Cardiac muscle cell (in vitro differentiated cells and primary cell): ENCODE results near the gene ZNF407. TPM values are rescaled to one million over a fixed set of nuclear protein-coding genes. Genes with fewer than 3 reads are reported as not detected.

Experiments used
- DNase-seq, 2 donors: peaks; one replicate each; pipeline versions ENCODE4 v3.0.0 to v3.0.0-alpha.2; 2010 to 2017; ENCODE audit warnings: low read depth in 1 of 2, low spot score in 1 of 2
- H3K27ac ChIP-seq: fragments of 200-600 bp; sonication (generic); 2 replicates; pipeline ENCODE4 v1.5.1; 2016
- H3K27me3 ChIP-seq: fragments of 200-600 bp; sonication (generic); 2 replicates; pipeline ENCODE4 v1.6.0; 2016; ENCODE audit warnings: control low read depth
- H3K36me3 ChIP-seq: fragments of 200-600 bp; sonication (generic); 2 replicates; pipeline ENCODE4 v1.5.1; 2016; ENCODE audit warnings: control low read depth
- H3K4me1 ChIP-seq: fragments of 200-600 bp; sonication (generic); 2 replicates; pipeline ENCODE4 v1.8.1; 2017; ENCODE audit warnings: low read depth, mild to moderate bottlenecking, mixed run types
- H3K4me3 ChIP-seq: fragments of 200-600 bp; sonication (generic); 2 replicates; pipeline ENCODE4 v1.5.1; 2016; ENCODE audit warnings: mild to moderate bottlenecking
- H3K9me3 ChIP-seq: fragments of 200-600 bp; sonication (generic); 2 replicates; pipeline ENCODE4 v1.5.1; 2017; ENCODE audit warnings: low read depth, mild to moderate bottlenecking, control low read depth
- polyA plus RNA-seq: library from polyadenylated mRNA; unstranded; fragments of >200 nt; fragmentation: Nextera tagmentation; extraction: Ambion mirVana; gene quantifications from 2 replicates; pipeline ENCODE4 v1.2.1, GENCODE V29; 2016
- total RNA-seq: library from RNA; depleted of rRNA; stranded (reverse); fragments of >200 nt; gene quantifications from 2 replicates; pipeline ENCODE4 v1.2.3, GENCODE V29; 2016
- TF ChIP-seq, protein P1 (sequence below): IDR thresholded peaks from 2 replicates; pipeline ENCODE4 v1.5.1; 2012; ENCODE audit warnings: low read depth, mild to moderate bottlenecking, low read length

ZNF407 gene
- total and polyA plus RNA-seq, 2 experiments from 2014 or later: 4.6 to 8.0 TPM

GRCh38 chr18:75107931-75108276 lies 510.2 kb downstream of the ZNF407 start:
- Histone ChIP-seq H3K27me3 (no peaks in the 10 kb centered on the region), H3K4me3 (no peak overlapping the region)
- no peak for DNase-seq

DNA sequence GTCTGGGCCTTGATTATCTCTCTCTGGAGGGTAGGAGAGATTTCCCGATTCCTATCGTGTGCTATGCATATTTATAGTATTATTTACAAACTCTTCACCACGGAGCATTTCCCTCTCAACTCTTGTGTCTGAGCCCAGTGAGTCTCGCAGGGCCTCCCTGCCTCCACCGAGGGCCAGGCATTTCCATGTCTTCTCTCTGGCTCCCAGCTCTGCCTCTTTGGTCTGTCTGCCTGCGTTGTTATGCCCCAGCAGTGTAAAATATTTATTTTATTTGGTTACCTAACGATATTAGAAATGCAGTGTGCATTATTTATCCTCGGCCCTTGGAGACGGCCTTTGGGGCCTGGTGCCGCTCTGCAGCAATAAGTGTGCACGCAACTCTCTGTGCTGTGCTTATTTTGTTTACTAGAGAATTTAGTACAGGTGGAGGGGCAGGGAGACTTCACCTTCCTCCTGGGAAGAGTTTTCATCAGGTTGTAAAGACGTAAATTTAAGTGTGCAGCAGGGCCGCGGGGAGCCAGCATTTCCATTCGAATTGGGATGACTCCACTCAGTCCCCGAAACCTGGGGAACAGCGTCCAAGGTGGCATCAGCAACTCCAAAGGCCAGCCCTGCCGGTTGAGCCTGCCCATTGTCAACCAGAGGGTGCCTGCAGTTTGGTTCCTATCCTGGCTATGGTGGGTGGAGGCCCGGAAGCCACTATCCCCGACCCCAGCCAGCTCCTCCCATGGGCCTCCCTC lies 511.1 kb downstream of the ZNF407 start:
- TF ChIP-seq, protein P1, sequence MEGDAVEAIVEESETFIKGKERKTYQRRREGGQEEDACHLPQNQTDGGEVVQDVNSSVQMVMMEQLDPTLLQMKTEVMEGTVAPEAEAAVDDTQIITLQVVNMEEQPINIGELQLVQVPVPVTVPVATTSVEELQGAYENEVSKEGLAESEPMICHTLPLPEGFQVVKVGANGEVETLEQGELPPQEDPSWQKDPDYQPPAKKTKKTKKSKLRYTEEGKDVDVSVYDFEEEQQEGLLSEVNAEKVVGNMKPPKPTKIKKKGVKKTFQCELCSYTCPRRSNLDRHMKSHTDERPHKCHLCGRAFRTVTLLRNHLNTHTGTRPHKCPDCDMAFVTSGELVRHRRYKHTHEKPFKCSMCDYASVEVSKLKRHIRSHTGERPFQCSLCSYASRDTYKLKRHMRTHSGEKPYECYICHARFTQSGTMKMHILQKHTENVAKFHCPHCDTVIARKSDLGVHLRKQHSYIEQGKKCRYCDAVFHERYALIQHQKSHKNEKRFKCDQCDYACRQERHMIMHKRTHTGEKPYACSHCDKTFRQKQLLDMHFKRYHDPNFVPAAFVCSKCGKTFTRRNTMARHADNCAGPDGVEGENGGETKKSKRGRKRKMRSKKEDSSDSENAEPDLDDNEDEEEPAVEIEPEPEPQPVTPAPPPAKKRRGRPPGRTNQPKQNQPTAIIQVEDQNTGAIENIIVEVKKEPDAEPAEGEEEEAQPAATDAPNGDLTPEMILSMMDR: no peak
- H3K4me3 ChIP-seq: no peak overlapping the region
- no peak for DNase-seq
- H3K36me3 ChIP-seq: no peaks in the 10 kb centered on the region
- peaks cover 2% of the 10 kb centered on the region for H3K4me1 ChIP-seq
- no peaks in the 10 kb centered on the region for H3K27me3 ChIP-seq
- no peak overlapping the region for H3K27ac ChIP-seq
- H3K9me3 ChIP-seq: no peaks in the 10 kb centered on the region

More at GRCh38 chr18:75107931-75108276, 510.2 kb downstream of the ZNF407 start:
- H3K4me1 ChIP-seq: peaks cover 2% of the 10 kb centered on the region
- H3K36me3 ChIP-seq: no peaks in the 10 kb centered on the region
- TF ChIP-seq, protein P1: no peak
- H3K27ac ChIP-seq: no peak overlapping the region
- no peaks in the 10 kb centered on the region for H3K9me3 ChIP-seq

GRCh38 chr18:75109319-75109691 lies 511.6 kb downstream of the ZNF407 start:
- Histone ChIP-seq H3K27ac (no peak overlapping the region), H3K4me3 (no peak overlapping the region)

GRCh38 chr18:75109819-75110218 lies 512.1 kb downstream of the ZNF407 start:
- DNase-seq: no peak
- Histone ChIP-seq H3K4me3 (no peak overlapping the region), H3K9me3 (no peaks in the 10 kb centered on the region), H3K36me3 (no peaks in the 10 kb centered on the region), H3K4me1 (peaks cover 2% of the 10 kb centered on the region), H3K27me3 (no peaks in the 10 kb centered on the region), H3K27ac (no peak overlapping the region)
- TF ChIP-seq, protein P1: no peak

More at GRCh38 chr18:75109319-75109691, 511.6 kb downstream of the ZNF407 start:
- TF ChIP-seq, protein P1: no peak
- DNase-seq: no peak
- Histone ChIP-seq H3K27me3 (no peaks in the 10 kb centered on the region), H3K36me3 (no peaks in the 10 kb centered on the region), H3K9me3 (no peaks in the 10 kb centered on the region), H3K4me1 (peaks cover 2% of the 10 kb centered on the region)

GRCh38 chr18:75110311-75110710 lies 512.6 kb downstream of the ZNF407 start:
- TF ChIP-seq, protein P1: no peak
- no peaks in the 10 kb centered on the region for H3K36me3 ChIP-seq
- H3K27me3 ChIP-seq: no peaks in the 10 kb centered on the region
- H3K4me1 ChIP-seq: peaks cover 2% of the 10 kb centered on the region
- no peak overlapping the region for H3K4me3 ChIP-seq
- no peak overlapping the region for H3K27ac ChIP-seq
- no peaks in the 10 kb centered on the region for H3K9me3 ChIP-seq
- no peak for DNase-seq
